HG03139 (cell line): ENCODE results near the gene RABGGTA.
A peak's percentile ranks its signal among the peaks of the same experiment; 100 is the strongest.

Experiments
- ATAC-seq: cut with Tn5 transposase; IDR thresholded peaks from one replicate; pipeline ENCODE4 v1.9.1; 2021; ENCODE audit not compliant: unreplicated experiment

RABGGTA gene

GRCh38 chr14:24307156-24307574 is 35.8 kb upstream of the RABGGTA start:
- no peak for ATAC-seq

DNA sequence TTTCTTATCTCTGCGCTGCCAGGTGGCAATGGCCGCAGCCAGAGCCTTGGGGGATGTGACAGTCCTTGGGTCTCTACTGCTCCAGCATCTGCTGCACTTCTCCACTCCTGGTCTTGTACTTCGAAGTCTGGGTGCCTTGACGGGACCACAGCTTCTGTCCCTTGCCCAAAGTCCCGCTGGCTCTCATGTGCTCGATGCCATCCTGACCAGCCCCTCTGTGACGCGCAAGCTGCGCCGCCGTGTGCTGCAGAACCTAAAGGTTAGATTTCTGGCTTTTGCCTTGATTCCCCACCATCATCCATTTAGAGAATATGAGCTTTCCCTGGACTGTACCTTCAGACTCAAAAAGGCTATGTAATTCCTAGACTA is 32.6 kb upstream of the RABGGTA start:
- ATAC-seq, result no peak

DNA sequence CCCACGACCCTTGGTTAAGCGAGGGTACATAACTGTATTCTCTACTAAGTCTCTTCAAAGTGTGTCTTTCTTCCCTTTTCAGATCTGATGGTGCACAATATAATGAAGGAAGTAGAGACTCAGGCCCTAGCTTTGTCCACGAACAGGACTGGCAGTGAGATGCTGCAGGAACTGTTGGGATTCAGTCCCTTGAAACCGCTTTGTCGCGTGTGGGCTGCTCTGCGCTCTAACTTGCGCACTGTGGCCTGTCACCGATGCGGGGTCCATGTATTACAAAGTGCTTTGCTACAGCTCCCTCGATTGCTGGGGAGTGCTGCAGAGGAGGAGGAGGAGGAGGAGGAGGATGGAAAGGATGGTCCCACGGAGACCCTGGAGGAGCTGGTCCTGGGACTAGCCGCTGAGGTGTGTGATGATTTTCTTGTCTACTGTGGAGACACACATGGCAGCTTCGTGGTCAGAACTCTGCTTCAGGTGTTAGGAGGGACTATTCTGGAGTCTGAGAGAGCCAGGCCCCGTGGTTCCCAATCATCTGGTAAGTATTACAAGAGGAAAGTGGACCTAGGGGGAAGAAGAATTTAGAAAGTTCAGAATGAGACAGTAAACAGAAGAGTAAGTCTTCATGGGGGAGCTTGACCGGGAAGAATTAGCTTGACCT is 29.1 kb upstream of the RABGGTA start:
- ATAC-seq, result no peak

GRCh38 chr14:24299255-24300191 is 28.1 kb upstream of the RABGGTA start, which contains the start of the genes DHRS1 and NOP9:
DHRS1 (minus strand) TSS chr14:24299780; CDS start chr14:24299106, 674 bp downstream.
NOP9 (plus strand) TSS chr14:24299850; CDS start chr14:24299955, 105 bp downstream.
- ATAC-seq, result peak; percentile 46

GRCh38 chr14:24298892-24299254 is 27.5 kb upstream of the RABGGTA start:
- ATAC-seq, result no peak

- ATAC-seq, result peak; percentile 22
These were observed 26.0 kb upstream of the RABGGTA start for GRCh38 chr14:24297190-24297964.

DNA sequence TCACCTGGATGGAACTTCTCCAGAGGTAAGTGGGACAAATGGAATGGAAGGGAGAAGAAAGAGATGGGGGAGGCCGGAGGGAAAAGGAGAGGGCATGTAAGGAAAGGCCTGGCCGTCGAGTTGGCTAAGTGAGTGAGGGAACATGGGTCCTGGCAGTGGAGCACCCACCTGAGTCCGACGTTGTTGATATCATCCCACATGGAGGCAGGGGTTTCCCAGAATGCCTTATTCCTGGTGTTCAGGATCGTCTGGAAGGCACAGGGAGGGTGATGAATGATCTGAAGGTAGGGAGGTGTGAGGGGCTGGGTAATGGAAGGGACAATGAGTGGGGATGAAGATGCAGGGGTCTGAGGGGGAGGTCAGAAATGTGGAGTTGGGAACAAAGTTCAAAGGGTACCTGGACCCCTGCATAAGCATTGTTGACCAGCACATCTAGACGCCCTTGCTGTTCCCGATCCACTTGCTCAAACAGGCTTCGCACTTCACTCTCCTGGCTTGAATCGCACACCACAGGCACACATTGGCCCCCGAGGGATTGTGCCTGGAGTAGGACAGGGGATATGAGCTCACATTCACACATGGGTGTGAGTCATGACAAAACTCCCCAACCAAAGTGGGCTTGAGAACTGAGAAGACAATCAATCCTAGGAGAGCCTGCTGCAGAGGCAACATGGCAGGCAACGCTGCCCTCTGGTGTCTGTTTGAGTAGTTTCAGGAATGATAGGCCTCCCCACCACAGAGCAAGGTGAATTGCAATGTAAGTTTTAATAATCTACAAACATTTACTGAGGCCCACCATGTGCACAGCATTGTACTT is 25.2 kb upstream of the RABGGTA start:
- peak; percentile 51 for ATAC-seq

GRCh38 chr14:24293525-24293924 is 22.1 kb upstream of the RABGGTA start:
- ATAC-seq, result no peak

GRCh38 chr14:24292118-24292807 is 20.9 kb upstream of the RABGGTA start:
- no peak for ATAC-seq

- no peak for ATAC-seq
These were observed 20.2 kb upstream of the RABGGTA start for GRCh38 chr14:24291446-24292117.

DNA sequence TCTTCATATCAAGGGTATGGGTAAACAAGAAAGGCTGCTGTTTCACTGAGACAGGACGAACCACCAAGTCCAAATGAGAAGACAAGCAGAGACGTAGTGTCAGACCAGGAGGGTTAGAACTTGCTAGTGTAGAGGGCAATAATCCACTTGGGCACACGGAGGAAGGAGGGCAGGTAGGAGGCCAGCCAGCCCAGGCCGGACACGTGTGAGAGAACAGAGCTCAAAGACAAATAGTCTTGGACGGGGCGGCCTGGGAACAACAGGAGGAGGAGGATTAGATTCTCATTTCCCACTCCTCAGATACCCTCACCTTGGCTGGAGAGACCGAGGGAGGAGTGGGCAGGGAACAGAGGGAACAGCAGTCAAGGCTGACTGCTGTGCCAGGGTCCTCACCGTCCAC is 19.3 kb upstream of the RABGGTA start:
- ATAC-seq, result no peak

DNA sequence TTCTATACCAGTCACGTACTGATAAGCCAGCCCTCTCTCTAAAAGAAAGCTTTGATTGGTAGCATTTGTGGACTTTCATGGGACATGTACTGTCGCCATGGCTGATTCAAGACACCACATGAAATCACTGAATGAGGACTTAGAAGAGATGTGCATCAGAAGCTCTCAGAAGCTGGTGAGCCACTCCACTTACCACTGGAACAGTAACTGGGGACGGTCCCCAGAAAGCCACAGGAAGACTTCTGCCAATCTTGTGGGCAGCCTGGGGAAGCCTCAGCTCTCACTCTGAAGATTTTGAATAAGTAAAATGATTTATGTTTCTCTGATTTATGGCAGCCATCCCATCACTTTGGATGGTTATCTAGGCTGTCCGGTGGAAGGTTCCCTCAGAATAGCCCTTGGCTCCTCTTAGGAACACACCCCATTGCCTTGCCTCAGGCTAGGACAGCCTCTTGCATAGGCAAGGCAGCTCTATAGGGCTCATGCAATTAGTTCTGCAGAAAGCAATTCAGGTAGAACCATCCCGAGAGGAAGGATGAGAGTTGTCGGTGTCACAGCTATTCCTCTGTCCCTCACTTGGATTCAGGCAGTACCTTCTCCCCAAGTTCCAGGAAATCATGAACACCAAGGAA is 18.4 kb upstream of the RABGGTA start:
- no peak for ATAC-seq

DNA sequence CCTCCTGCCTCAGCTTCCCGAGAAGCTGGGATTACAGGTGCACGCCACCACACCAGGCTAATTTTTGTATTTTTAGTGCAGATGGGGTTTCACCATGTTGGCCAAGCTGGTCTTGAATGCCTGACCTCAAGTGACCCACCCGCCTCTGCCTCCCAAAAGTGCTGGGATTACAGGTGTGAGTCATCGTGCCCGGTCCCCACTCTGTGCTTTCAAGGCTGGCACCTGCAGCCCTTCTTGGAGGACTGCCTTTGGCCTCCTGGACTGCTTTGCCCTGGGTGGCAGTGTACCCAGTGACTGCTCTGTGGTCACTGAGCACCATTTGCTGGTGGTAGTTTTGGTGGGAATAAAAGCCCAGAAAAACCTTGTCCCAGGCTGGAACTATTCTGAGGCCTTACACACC is 15.6 kb upstream of the RABGGTA start:
- ATAC-seq, result no peak

DNA sequence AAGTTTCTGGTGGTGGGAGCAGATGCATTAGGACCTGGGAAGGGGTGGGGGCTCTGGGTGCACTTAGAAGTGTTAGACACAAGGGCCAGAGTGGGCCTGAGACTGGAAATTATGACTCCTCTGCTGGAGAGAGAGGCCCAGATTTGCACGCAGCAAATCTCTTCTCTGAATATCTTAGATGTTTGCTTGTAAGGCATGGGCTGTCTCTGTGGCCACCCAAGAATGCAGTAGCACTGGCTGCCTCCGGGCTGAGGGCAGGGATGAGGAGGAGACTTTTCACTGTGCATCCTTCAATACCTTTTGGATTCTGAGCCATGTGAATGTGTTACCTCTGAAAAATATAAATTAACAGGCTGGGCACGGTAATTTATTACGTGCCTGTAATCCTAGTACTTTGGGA is 14.0 kb upstream of the RABGGTA start:
- no peak for ATAC-seq

DNA sequence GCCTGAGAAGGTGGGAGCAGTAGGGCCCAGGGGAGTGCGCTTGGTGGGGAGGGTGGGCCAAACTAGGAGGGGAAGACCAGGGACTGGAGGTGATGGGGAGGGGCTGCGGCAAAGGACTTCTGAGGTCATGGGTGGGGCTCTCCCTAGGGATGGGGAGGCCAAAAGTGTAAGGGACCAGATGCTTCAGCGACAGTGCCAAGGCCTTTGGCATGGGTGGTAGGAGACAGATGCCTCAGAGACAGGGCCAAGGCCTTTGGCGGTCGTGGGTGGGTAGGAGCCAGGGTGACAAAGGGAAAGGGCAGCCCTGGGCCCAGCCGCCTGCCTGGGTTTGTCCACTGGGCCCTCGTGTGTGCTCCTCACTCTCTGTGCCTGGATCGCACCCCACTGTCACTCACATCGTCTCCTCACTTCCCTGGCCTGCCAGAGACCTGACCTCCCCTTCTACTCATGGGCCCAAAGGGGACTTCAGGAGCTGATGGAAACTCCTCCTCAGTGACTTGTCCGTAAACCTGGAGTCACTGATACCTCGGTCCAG is 13.2 kb upstream of the RABGGTA start:
- ATAC-seq, result no peak

DNA sequence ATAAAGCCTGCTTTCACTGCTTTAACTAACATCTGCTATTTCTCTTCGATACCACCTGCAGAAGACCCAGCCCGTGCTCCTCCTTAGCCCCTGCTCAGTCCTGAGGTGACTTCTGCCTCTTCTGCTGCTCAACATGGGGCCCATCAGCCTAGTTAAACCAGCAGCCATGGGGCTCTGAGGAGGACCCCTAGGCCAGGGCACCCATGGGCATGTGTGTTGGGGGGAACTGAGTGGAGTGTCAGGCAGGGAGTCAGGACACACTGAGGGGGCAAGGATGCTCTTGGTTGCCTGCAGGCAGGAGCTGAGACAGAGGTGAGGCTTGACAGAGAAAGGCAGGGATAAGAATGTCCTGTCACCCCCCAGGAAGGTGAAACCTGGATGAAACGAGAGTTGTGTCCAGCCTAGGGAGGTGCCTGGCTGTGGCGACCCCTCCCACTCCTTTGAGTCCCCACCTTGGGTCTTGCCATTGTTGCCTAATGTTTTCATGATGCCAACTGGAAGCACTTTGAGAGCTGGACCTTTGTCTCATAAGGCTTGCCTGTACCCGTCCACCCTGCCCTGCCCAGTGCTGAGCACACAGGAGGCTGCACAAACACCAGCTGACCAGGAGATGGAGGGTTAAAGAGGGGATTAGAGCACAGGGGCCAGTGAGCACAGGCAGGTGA is 12.5 kb upstream of the RABGGTA start:
- no peak for ATAC-seq

DNA sequence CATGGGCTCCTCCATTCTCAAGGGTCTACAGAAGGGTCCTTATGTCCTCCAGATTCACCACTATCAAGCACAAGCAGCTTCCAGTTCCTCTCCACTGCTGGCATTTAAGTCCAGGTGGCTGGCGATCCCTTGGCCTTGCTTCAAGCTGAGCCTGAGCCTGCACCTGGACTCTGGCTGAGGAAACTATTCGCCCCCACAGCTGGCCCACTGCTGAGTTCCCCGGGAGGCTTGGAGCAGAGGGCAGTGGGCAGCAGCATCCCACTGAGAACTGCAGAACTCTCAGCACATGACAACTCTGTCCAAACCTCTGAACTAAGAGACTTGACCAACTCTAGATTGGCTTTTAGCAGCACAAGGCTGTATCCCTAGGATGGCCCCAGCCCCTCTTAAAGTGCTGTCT is 11.3 kb upstream of the RABGGTA start:
- ATAC-seq, result no peak

- no peak for ATAC-seq
These were observed 10.2 kb upstream of the RABGGTA start for GRCh38 chr14:24281636-24282035.
